ENCODE results near the gene COPS9.

DNA sequence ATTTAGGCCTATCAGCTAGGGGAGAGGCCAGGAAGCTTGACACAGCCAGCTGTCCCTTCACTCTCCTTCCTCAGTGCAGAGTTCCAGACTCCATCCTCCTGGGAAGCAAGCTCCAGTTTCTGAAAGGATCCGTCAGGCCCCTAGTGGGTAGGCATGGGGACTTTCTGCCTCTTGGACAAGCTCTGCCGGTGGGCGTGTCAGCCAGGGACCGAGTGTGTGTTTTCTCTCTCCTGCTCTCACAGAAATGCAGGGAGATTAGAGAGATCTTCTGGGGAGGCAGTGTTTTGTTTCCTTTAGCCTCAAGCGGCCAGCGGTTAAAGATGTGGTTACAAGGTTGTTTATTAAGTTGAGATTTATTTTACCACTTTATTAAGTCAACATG, 34.2 kb upstream of the COPS9 start:
- TF ChIP-seq POLR2A (IDR thresholded peaks at IDR 0.05) (no peak), CTCF (IDR thresholded peaks at IDR 0.05) (no peak)
